Mammary microvascular endothelial cell (primary cell): ENCODE results near the gene NXPH1. TPM values are rescaled to one million over a fixed set of nuclear protein-coding genes. Genes with fewer than 3 reads are reported as not detected.

Source experiments
- total RNA-seq: library from RNA; depleted of rRNA; stranded (reverse); fragments of >200 nt; gene quantifications from 2 replicates; pipeline ENCODE4 v1.2.3, GENCODE V29; 2015

The NXPH1 gene
- not detected in 2 replicates for total RNA-seq

DNA sequence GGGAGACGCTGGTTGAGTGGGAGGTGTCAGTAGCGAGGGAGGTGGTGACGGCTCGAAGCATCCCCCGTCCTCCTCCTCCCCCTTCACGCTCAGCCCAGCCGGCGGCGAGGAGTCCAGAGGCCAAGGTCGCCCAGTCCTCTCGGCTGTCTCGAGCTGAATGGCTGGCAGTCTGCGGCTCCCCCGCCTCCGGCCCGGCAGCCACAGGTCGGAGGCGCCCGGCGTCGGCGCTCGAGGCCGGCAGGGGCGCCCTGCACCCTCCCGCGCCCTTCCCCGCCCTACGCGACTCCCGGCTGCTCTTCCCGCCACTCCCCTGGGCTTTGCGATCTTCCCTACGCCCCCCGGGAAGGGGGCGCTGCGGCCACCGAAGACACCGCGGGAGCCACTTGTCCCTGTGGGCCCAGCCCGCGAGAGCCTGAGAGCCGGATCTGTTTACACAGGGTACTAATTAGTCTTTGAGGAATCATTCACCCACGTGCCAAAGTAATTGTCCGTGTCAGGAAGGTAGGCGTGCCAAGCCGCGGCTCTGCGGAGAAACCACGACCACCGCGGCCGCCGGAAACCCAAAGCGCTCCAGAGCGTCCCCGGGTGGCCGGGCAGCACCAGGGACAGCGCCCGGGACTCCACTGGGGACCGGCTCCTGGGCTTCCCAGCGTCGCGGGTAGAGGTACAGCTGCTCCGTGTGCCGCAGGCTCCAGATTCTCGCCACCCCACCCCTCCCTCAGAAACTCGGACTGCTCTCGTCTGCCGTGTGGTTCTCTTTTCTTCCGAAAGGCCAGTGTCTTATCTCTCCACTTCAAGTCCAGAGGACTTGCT, at the start of gene NXPH1:
NXPH1 (plus strand) TSS at position 133 of the 813 bp plus-strand sequence.

Other genes starting within 250 kb of the NXPH1 start
- 10.9 and 11.1 TPM in 2 replicates for gene ICA1, start 171.4 kb upstream of the NXPH1 start, total RNA-seq